ENCODE results near the gene SLC6A1.
"Not testable (repeated sequence)": the region's sequence is repeated elsewhere in the genome, so short reads cannot be mapped to it uniquely, and the experiment has no call there.

Gene SLC6A1

DNA sequence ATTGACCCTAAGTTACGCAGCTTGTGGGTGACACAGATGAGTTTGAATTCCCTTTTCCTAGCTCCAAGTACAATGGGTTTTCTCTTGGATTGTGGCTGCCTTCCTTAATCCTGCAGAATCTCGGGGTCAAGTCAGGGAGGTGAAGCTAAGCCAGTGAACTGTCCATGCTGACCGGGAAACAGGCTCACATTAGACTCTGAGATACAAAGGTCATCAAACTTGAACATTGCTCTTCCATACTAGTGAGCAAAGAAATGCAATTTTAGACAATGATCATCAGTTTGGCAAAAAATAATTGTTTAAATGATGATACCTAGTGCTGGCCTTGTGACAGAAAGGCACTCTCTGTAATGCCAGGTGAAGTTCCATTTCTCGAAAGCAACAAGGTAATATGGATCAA is 31.6 kb downstream of the SLC6A1 start:
- DNase-seq = no peak

DNA sequence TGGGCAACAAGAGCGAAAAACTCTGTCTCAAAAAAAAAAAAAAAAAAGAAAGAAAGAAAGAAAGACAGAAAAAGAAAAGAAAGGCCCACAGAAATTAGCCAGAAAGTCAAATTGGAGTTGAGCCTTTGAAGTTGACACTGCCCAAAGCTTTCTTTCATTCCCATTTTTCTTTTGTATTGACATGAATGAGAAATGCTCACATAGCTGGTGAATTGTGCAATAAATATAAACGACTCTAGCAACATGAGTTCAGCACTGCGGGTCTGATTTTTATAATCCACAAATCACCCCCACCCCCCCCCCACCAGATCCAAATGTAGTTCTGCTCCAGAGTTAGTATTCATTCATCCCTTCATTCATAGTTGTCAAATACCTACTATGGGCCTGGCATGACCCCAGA is 37.4 kb downstream of the SLC6A1 start:
- no peak for DNase-seq

DNA sequence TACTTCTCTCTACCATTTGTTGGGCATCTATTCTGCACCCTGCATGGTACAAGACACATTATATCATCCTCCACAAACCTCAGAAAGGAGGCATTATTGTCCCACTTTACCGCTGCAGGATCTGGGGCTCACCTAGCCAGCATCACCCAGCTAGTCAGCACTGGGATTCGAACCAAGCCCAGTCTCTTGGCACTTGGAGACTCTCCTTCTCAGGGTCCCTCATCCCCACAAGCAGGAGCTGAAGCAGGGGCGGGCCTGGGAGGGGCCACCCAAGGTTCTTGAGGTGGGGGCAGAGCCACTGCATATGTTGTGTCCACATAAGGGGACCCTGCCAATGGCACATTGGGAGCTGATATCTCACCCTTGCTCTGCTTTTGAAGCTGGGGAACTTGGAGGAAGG is 41.3 kb downstream of the SLC6A1 start:
- DNase-seq = no peak

DNA sequence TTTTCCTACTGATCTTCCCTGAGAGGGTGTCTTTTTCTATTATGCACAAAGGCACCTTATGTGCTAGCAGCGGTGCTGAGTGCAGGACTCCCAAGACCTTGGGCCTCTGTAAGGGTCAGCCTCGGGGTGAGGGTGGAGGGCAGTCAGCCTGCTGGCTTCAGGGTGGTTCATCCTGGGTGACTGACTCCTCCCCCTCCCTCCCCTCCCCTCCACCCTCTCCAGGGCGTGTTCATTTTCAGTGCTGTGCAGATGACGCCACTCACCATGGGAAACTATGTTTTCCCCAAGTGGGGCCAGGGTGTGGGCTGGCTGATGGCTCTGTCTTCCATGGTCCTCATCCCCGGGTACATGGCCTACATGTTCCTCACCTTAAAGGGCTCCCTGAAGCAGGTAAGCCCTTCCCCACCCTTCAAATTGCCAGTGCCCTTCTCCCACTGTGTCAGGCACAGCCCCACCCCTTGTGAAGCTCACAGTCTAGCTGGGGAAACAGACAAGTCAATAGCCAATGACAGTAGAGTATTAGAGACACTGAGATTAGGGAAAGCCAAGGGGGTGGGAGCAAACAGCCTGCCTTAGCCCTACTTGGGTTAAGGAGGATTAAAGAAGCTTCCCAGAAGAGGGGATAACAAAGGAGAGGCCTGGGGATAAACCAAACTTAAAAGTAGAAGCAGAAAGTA is 41.9 kb downstream of the SLC6A1 start:
- DNase-seq = no peak

DNA sequence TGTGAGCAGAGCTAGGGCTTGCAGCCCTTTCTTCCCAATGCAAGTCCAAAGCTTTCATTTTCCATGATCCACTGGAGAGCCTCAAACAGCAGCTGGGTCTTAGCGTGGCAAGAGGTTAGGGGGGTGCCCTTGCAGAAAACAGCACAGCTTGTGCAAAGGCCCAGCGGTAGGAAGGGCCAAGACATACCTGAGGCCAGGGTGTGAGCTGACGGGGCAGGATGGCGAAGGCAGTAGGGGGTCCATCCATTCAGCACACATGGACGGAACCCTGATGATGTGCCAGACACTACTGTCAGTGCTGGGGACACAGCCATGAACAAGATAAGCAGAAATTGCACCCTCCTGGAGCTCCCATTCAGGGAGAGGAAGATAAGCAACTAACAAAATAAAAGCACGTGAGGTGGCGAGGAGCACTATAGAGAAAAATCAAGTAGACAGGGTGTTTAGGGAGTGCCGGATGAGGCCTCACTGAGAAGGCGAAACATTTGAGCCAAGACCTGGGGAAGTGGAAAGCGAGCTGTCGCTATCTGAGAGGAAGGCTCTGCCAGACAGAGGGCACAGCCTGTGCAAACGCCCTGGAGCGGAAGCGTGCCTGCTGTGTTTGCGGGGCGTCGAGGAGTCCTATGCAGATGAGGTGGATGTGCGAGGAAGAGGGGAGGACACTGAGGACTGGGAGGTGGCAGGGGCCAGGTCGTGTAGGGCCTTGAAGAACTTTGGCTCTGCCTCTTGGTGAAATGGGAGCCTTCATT is 43.4 kb downstream of the SLC6A1 start:
- DNase-seq = no peak

DNA sequence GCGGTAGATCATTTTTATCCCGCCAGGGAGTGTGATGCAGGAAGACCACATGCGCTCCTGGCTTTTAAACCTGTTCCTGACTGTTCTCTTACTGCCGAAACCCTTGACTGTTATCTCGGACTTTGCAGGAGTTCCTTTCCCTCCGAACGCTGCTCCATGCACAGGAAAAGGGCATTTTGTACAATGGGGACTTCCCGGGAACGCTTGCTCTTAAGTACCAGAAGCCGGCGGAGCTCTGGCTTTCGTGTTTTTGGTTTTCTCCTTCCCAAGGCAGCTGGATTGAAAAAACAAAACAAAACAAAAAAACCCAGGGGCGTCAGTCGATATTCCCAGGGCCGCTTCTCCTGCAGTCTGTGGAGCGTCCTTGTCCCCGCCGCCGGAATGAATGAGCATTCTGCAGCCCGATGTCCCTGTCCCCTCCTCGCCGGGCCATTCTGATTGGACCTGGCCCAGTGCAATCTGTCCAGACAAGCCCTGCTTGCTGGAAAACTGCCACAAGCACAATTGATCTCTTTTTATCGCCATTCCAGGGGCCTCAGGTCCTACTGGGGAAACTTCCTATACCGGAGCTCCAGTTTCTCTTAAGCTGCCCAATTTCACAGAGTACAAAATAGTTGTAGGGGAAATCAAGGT is 44.8 kb downstream of the SLC6A1 start:
- DNase-seq = no peak

DNA sequence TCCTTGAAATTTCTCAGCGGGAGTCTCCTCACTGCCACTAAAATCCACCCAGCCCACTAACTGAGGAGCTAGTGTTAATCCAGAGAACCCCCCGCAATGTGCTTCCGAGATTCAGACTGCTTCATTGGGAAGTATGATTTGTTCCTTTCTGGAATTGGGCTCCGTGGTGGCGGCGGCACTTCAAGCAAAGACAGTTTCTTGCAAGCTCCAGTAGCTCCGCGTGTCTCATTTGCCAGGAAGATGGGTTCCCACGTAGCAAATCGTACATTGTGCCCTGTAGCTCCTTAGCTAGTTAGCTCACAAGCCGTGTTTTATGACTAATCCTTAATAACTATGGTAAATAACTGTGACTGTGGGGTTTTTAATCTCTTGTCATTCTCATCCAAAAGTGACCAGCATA is 45.4 kb downstream of the SLC6A1 start:
- DNase-seq = no peak

DNA sequence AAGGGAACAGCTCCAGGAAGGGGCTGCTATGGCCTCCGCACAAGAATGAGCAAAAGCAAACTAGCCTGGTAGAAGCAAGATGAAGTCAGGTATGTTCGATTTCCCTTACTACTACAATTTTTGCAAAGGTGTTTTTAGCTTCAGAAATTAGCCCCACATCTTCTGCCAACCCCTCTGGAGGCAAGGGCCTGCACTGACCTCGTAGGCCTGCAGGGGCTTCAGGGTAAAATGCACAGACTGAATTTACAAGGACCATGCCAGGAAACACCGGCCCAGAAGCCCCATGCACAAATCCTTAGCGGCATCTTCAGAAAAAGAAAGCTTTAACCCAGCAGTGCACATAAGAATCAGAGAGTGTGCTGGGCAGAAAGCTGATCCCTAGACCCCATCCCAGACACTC is 53.0 kb downstream of the SLC6A1 start:
- DNase-seq = no peak

DNA sequence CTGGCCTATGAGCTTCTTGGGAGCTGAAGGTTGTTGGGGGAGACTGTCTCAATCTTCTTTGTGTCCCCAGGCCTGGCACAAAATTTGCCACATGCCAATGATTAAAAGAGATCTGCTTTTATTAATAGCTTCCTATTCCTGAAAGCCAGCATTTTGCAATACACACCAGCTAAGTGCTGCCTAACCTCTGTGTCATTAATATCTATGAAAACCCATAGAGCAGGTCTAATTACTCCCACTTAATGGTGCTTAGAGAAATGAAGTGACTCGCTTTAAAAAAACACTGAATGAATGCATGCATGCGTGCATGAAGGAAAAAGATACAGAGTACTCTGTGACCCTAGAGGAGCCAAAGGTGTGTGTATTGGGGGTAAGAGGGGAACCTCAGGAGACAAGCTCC is 55.0 kb downstream of the SLC6A1 start:
- no peak for DNase-seq

DNA sequence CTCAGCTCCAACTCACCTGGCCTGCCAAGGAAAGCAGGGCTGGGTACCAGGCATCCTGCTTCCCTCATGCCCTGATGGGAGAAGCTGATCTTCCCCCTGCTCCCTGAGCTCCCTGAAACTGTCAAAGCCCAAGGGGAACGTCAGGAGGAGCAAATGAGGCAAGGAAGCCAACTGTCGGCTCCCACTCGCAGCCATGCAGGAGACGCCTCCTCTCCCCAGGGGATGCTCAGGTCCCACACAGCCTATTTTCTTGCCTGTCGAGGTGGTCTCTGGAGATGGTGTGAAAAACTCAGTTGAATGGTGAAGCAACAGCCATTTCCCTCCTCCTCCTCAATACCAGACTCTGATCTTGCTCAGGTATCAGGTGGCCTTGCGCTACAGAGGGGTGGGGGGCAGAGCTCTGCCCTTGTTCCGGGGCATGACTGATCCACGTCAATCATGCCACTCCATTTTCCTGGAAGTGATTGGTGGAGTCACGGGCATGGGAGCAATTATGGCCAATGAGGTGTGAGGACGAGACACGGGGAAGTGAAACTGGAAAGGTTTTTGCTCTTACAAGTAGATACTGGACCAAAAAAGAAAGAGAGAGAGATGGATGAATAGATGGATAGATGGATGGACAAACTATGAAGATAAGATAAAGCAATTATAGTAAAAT is 58.2 kb downstream of the SLC6A1 start:
- no peak for DNase-seq

DNA sequence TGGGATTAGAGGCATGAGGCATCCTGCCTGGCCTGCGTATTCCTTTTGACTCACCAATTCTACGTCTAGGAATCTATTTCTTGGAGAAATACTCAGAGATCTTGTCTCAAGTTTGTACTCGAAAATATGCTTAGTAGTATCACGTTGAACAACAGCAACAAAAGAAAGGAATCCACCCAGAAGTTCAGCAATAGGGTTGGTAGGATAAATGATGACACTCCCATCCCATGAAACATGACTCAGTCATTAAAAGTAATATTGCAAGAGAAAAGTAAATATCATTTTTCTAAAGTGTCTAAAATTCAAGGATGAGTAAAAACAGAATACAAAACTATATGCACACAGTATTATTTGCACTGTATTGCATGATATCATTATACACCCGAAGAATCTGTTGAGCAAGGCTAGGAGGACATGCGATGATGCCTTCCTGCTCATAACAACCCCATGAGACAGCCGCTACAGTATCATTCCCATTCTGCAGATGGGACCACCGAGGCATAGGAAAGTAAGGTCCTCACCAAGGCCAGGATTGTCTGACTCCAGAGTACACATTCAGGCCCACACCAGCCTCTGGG is 61.5 kb downstream of the SLC6A1 start:
- DNase-seq = no peak

DNA sequence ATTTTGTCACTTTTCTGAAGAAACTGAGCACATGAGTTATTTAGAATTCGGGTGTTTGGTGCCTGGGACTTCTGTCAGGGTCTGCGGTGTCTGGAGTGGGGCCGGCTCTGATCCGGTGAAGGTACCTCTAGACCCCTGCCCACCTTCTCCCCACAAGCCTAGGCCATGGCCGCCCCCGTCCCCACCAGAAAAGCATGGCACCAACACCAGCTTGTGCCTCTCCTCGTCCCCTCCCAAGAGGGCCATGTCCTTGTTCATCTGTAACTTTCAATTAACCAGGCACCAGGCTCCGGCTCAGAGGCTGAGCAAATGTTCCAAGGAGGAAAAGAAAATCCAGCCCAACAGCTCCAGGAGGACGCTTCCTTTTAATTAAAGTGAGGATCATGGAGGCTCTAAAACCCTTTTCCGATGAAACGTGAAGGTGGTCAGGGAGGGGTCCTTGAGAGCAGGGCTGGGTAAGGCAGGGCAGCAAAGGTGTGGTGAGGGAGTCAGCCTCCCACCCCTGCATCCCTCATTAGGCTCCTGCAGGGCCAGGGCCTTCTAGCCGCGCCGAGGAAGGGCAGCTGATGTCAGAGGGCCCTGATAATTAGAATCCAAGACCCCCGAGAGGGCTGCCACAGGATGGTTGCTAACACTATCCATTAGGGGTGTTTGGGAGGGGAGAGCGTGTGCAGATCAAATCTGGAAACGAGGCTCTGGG is 62.3 kb downstream of the SLC6A1 start:
- no peak for DNase-seq

DNA sequence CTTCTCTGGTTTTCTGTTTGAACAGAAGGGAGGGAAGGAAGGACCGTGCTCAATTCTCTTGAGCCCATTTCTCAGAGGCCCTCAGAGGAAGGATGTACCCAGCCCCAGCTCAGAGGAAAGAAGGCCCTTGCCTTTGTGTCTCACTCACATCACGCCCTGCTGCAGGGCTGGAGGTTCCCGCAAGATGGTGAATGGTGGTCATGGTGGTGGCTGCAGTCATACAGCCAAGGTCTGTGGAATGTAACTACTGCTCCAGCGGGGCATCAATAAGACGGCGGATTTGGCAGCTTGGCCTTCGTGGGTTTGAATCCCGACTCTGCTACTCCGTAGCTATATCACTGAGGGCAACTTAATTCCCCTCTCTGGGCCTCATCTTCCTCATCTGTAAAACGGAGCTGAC is 62.9 kb downstream of the SLC6A1 start:
- no peak for DNase-seq

DNA sequence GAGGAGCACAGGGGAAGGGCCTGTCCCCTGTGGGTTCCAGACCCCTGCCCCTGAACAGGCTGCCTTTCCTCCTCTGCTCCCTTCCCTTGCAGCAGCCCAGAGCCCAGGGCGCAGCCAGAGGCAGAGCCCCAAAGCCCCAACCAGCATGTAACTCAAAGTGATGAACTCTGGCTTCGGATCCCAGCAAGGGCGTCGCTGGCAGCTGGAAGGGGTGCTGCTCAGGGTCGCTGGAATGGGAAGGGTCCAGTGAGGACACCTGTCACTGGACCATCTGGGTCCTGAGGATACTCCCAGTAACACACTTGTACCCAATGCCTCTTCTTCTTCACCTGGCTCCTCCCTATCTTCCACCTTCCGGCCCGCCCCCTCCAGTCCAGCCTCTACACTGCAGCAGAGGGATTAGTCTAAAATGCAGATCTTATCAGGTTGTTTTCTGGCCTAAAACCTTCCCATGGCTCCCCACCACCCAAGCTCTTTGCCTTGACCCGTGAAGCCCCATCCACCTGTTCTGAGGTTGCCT is 64.0 kb downstream of the SLC6A1 start:
- DNase-seq = no peak

DNA sequence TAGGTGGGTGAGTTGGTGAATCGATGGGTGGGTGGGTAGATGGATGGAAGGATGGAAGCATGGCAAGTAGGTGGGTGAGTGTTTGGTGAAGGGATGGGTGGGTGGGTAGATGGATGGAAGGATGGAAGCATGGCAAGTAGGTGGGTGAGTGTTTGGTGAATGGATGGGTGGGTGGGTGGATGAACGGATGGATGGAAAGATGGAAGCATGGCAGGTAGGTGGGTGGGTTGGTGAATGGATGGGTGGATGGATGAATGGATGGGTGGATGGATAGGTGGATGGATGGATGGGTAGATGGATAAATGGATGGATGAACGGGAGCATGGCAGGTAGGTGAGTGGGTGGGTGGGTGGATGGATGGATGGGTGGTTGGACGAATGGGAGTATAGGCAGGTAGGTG is 65.1 kb downstream of the SLC6A1 start:
- DNase-seq = no peak

DNA sequence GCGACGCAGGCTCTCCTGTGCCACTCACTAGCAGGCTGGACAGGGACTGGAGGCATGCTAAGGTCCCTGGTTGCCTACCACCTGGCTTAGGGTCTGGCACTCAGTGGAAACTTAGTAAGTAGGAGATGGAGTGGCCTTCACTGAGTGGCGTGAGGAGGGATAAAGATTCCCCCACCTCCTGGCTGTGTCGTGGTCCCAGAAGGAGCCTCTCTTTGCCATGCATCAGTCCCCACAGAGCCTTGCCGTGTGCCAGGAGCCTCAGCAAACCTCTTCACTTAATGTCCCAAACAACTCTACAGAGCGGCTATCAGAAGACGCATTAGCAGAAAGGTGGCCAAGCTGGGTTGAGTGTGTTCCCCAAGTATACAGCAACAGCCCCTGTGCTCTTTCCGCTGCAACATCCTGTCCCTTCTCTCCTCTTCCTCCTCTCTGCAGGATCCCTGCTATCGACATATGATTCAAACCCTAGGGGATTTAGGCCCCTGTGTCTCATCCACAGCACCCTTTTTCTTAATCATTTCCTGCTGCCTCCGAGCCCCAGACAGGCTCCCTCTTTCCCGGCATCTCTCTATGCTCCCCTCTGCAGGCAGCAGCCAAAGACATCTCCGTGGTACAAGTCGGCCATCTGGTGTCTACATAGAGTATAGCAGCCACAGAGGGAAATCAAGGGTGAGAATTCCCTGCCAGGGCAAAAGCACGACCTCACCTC is 66.7 kb downstream of the SLC6A1 start:
- DNase-seq = no peak

DNA sequence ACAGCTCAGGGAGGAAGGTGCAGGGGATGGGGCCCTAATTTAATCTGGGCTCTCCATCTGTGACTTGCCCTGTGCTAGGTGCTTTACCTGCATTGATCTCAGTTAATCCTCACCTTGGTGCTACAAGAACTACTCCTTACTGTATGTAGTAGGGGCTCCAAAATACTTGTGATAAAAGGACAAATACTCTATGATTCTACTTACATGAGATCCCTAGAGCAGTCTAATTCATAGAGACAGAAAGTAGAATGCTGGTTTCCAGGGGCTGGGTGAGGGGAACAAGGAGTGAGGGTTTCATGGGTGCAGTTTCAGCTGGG is 67.2 kb downstream of the SLC6A1 start:
- DNase-seq = no peak

DNA sequence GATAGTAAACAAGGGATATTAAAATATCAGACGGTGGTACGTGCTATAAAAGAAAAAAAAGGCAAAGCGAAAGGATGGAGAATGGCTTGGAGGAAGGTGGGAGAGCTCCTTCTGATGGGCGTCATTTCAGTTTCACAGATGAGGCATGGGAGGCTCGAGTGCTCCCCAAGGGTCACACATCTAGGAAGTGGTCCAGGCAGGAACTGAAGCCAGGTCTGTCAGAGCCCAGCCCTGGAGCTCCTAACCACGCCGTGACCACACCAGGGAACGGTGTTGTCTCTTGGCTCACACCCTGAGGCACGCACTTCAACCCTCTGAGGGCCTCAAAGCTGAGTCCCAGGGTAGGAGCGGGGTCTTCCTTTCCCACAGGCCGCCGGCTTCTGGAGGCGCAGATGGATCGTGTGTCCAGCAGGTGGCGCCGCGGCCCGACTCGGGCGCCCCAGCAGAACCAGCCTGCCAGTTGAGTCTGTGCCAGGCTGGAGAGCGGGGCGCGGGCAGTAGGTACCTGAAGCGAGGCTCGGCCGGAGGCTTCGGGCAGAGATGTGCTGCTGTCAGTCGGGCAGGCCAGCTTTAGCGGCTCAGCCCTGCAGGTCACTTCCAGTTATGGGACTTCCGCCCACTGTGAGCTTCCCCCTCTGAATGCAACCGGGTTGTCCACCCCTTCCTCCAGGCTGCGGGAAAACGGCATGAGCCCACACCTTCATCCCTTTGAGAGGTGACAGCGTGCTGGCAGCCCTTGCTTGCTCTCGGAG is 68.1 kb downstream of the SLC6A1 start:
- DNase-seq = peak; percentile 18

DNA sequence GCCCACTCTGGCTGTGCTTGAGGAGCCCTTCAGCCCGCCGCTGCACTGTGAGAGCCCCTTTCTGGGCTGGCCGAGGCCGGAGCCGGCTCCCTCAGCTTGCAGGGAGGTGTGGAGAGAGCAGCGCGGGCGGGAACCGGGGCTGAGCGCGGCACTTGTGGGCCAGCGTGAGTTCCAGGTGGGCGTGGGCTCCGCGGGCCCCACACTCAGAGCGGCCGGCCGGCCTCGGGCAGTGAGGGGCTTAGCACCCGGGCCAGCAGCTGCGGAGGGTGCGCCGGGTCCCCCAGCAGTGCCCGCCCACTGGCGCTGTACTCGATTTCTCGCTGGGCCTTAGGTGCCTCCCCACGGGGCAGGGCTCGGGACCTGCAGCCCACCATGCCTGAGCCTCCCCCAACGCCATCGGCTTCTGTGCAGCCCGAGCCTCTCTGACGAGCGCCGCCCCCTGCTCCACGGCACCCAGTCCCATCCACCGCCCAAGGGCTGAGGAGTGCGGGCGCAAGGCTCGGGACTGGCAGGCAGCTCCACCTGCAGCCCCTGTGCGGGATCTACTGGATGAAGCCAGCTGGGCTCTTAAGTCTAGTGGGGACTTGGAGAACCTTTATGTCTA is 68.8 kb downstream of the SLC6A1 start:
- not testable (repeated sequence) for DNase-seq

DNA sequence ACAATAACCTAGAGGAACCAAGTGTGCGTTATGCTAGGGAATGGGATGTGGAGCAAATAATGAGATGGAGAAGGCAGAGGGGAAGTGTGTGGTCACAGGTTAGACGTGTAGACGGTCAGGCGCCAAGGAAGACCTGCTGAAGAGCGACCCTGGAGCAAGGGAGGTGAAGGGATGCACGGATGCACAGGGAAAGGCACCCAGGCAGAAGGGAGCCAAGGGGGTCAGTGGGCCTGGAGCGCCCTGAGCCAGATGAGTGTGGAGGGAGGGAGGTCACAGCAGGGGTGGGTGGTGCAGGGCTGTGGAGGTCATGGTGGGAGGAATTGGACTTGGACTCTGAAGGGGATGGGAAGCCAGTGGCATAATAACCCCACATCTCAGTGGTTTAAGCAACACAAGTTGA is 70.2 kb downstream of the SLC6A1 start:
- DNase-seq = no peak
